ENCODE measurements around the gene BBC3. TPM values are rescaled to one million over a fixed set of nuclear protein-coding genes. Genes with fewer than 3 reads are reported as not detected.

BBC3 gene
- total RNA-seq, 2 donors from 2014 or later = 1.3 to 11.4 TPM

GRCh38 chr19:47260476-47260875 is 29.5 kb upstream of the BBC3 start:
- peaks cover 65% of the 10 kb centered on the region for H3K4me1 ChIP-seq
- H3K27me3 ChIP-seq = no peaks in the 10 kb centered on the region
- ATAC-seq (no peak), DNase-seq (no peak)
- H3K27ac ChIP-seq = peak overlapping the region; percentile 94 to 97 (median 96)
- H3K4me3 ChIP-seq = no peak overlapping the region
- no peaks in the 10 kb centered on the region for H3K9me3 ChIP-seq
- intact Hi-C loops (cut with DNase I) = no loop called here
- H3K36me3 ChIP-seq (replicated peaks in 1 of 2; ENCODE audit: insufficient read depth in 1 of 2, low read depth in 2 of 2) = peaks cover 5 to 12% of the 10 kb centered on the region in 2 donors
- WGBS, 2 donors = 58 to 61% methylated on average over 11 to 16 of the region's 17 CpGs
- no peak for TF ChIP-seq CTCF (IDR thresholded peaks at IDR 0.05)
- TF ChIP-seq POLR2A (IDR thresholded peaks at IDR 0.05) = no peak

- Histone ChIP-seq H3K36me3 (replicated peaks in 1 of 2; ENCODE audit: insufficient read depth in 1 of 2, low read depth in 2 of 2) (peaks cover 0 to 2% of the 10 kb centered on the region in 2 donors), H3K9me3 (no peaks in the 10 kb centered on the region), H3K4me1 (peaks cover 66% of the 10 kb centered on the region), H3K27me3 (no peaks in the 10 kb centered on the region), H3K4me3 (no peak overlapping the region), H3K27ac (peak overlapping the region; percentile 94 to 97 (median 96))
- no peak for TF ChIP-seq POLR2A (IDR thresholded peaks at IDR 0.05)
- TF ChIP-seq CTCF (IDR thresholded peaks at IDR 0.05) = no peak
- intact Hi-C loops (cut with DNase I) = no loop called here
- no peak for DNase-seq
- WGBS, 2 donors = 70 to 71% methylated on average over 6 of the region's 6 CpGs
- ATAC-seq = no peak
Measured at GRCh38 chr19:47258895-47259555, 28.0 kb upstream of the BBC3 start.

- peaks cover 66% of the 10 kb centered on the region for H3K4me1 ChIP-seq
- H3K36me3 ChIP-seq (replicated peaks in 1 of 2; ENCODE audit: insufficient read depth in 1 of 2, low read depth in 2 of 2) = peaks cover 0 to 2% of the 10 kb centered on the region in 2 donors
- no peaks in the 10 kb centered on the region for H3K27me3 ChIP-seq
- intact Hi-C loops (cut with DNase I) = no loop called here
- H3K9me3 ChIP-seq = no peaks in the 10 kb centered on the region
- DNase-seq (no peak), ATAC-seq (no peak)
- H3K4me3 ChIP-seq = no peak overlapping the region
- H3K27ac ChIP-seq = peak overlapping the region; percentile 94 to 97 (median 96)
- 68 to 72% methylated on average over 6 to 9 of the region's 9 CpGs for WGBS, 2 donors
- TF ChIP-seq CTCF (IDR thresholded peaks at IDR 0.05) = no peak
- no peak for TF ChIP-seq POLR2A (IDR thresholded peaks at IDR 0.05)
Measured at GRCh38 chr19:47258434-47258833, 27.4 kb upstream of the BBC3 start.

GRCh38 chr19:47257411-47258169 is 26.6 kb upstream of the BBC3 start:
- H3K36me3 ChIP-seq (replicated peaks in 1 of 2; ENCODE audit: insufficient read depth in 1 of 2, low read depth in 2 of 2) = peaks cover 0 to 2% of the 10 kb centered on the region in 2 donors
- H3K4me1 ChIP-seq = peaks cover 59% of the 10 kb centered on the region
- DNase-seq (no peak), ATAC-seq (no peak)
- H3K27ac ChIP-seq = peak overlapping the region; percentile 94 to 97 (median 96)
- WGBS, 2 donors = 1 to 4% methylated on average over 22 to 29 of the region's 29 CpGs
- intact Hi-C loops (cut with DNase I) = no loop called here
- no peaks in the 10 kb centered on the region for H3K9me3 ChIP-seq
- no peaks in the 10 kb centered on the region for H3K27me3 ChIP-seq
- H3K4me3 ChIP-seq = no peak overlapping the region
- TF ChIP-seq CTCF (IDR thresholded peaks at IDR 0.05) = no peak
- peak; percentile 70 to 87 (median 84) for TF ChIP-seq POLR2A (IDR thresholded peaks at IDR 0.05)

Data from body of pancreas (tissue), 4 donors.